HCT116 (cell line): ENCODE data around the gene MELTF. TPM values are rescaled to one million over a fixed set of nuclear protein-coding genes. Genes with fewer than 3 reads are reported as not detected.
A peak's percentile ranks its signal among the peaks of the same experiment; 100 is the strongest.

Source experiments
- ATAC-seq: fragments of 200-7000 bp; cut with Tn5 transposase; 2 replicates; pipeline ENCODE4 v1.9.1; 2020; ENCODE audit warnings: mild to moderate bottlenecking, moderate library complexity
- BruUV-seq: library from RNA; stranded (reverse); fragments of 400-500 nt; replicated peaks from 2 replicates; lab custom pipeline; 2021; lab: Mats Ljungman, UMichigan
- CTCF ChIA-PET: fragments of 300-600 bp; sonication (Branson Sonifier 250); formaldehyde crosslinking; loops from one replicate; lab custom pipeline; 2021; ENCODE audit warnings: antibody characterized with exemption; lab: Charles Lee
- POLR2A ChIA-PET: fragments of 300-600, 350-600 bp; sonication (Branson Sonifier 250); formaldehyde crosslinking; loops from one replicate; lab custom pipeline; 2021; ENCODE audit warnings: antibody characterized with exemption; lab: Charles Lee
- RAD21 ChIA-PET, 2 experiments: fragments of 300-600 bp; sonication (Branson Sonifier 250); formaldehyde crosslinking; loops; one replicate each; lab custom pipeline; 2023; ENCODE audit warnings: low total read pairs in 2 of 2; ENCODE audit not compliant: uncharacterized antibody in 2 of 2, unreplicated experiment in 2 of 2, low non-redundant PET in 1 of 2; lab: Charles Lee
- DNase-seq: peaks from one replicate; pipeline ENCODE4 v3.0.0-alpha.2; 2010; ENCODE audit warnings: low read depth, low spot score
- H2AFZ ChIP-seq: fragments of 200-600 bp; shearing (Covaris generic), sonication (generic); 2 replicates; pipeline ENCODE4 v1.6.1; 2017; ENCODE audit warnings: low read depth, mixed run types, mixed read lengths, antibody characterized with exemption, low read length; ENCODE audit not compliant: poor library complexity, severe bottlenecking
- H3K27ac ChIP-seq: 2 replicates; pipeline ENCODE4 v1.5.1; 2012; ENCODE audit warnings: low read depth, low read length
- H3K27me3 ChIP-seq: fragments of 200-600 bp; sonication (generic); 2 replicates; pipeline ENCODE4 v1.6.1; 2016; ENCODE audit warnings: mixed run types, low read length, mixed read lengths; ENCODE audit not compliant: insufficient read depth
- H3K36me3 ChIP-seq, 2 experiments: fragments of 200-500 bp in 1 of 2; fragments of 200-600 bp in 1 of 2; sonication (Bioruptor generic) in 1 of 2; sonication (generic) in 1 of 2; 2 replicates each; pipeline versions ENCODE4 v1.5.1 to v1.6.1; 2014 to 2016; ENCODE audit warnings: low read length in 2 of 2, inconsistent platforms in 1 of 2, mixed read lengths in 1 of 2, mixed run types in 1 of 2; ENCODE audit not compliant: insufficient read depth in 2 of 2, control insufficient read depth in 1 of 2
- H3K4me1 ChIP-seq, 2 experiments: fragments of 200-600 bp in 1 of 2; sonication (generic) in 1 of 2; 2 replicates each; pipeline versions ENCODE4 v1.5.1 to v1.6.1; 2012 to 2017; ENCODE audit warnings: low read length in 2 of 2, inconsistent platforms in 1 of 2, mild to moderate bottlenecking in 1 of 2, mixed read lengths in 1 of 2, mixed run types in 1 of 2, moderate library complexity in 1 of 2; ENCODE audit not compliant: insufficient read depth in 2 of 2, control insufficient read depth in 1 of 2
- H3K4me2 ChIP-seq: fragments of 200-600 bp; sonication (generic); 2 replicates; pipeline ENCODE4 v1.6.1; 2017; ENCODE audit warnings: mixed run types, low read length, mixed read lengths
- H3K4me3 ChIP-seq, 2 experiments: fragments of 200-600 bp in 1 of 2; sonication (generic) in 1 of 2; replicated peaks in 1 of 2; 2 replicates each; pipeline ENCODE4 v1.5.1; 2011 to 2016; ENCODE audit warnings: low read length in 2 of 2, control low read depth in 1 of 2, low read depth in 1 of 2, mild to moderate bottlenecking in 1 of 2, mixed read lengths in 1 of 2, mixed run types in 1 of 2
- H3K79me2 ChIP-seq: fragments of 200-600 bp; sonication (generic); 2 replicates; pipeline ENCODE4 v1.6.1; 2017; ENCODE audit warnings: mild to moderate bottlenecking, mixed run types, low read length, moderate library complexity, mixed read lengths; ENCODE audit not compliant: insufficient read depth
- H3K9ac ChIP-seq: fragments of 200-600 bp; sonication (generic); 2 replicates; pipeline ENCODE4 v1.6.1; 2016; ENCODE audit warnings: low read length, mixed read lengths
- H3K9me2 ChIP-seq: fragments of 200-600 bp; sonication (generic), shearing (Covaris generic); 2 replicates; pipeline ENCODE4 v1.6.1; 2017; ENCODE audit warnings: mixed run types, mild to moderate bottlenecking, moderate library complexity; ENCODE audit not compliant: insufficient read depth
- H3K9me3 ChIP-seq, 2 experiments: fragments of 200-500 bp in 1 of 2; fragments of 200-600 bp in 1 of 2; sonication (Bioruptor generic) in 1 of 2; sonication (generic) in 1 of 2; 2 replicates each; pipeline ENCODE4 v1.6.1; 2014 to 2017; ENCODE audit warnings: low read length in 2 of 2, mixed read lengths in 2 of 2, inconsistent platforms in 1 of 2, low read depth in 1 of 2, mild to moderate bottlenecking in 1 of 2, mixed run types in 1 of 2, moderate library complexity in 1 of 2; ENCODE audit not compliant: control insufficient read depth in 1 of 2, insufficient read depth in 1 of 2
- H4K20me1 ChIP-seq: fragments of 200-600 bp; sonication (generic), shearing (Covaris generic); 2 replicates; pipeline ENCODE4 v1.6.1; 2017; ENCODE audit warnings: mixed run types, mild to moderate bottlenecking, moderate library complexity; ENCODE audit not compliant: insufficient read depth
- ATF3 ChIP-seq: IDR thresholded peaks from 2 replicates; pipeline ENCODE4 v1.6.1; 2012
- CTCF ChIP-seq, 3 experiments: fragments of 200-600 bp in 1 of 3; sonication (generic) in 1 of 3; IDR thresholded peaks in 2 of 3; conservative IDR thresholded peaks in 1 of 3; 2 replicates each; pipeline ENCODE4 v1.5.1; 2012 to 2017; ENCODE audit warnings: low read depth in 2 of 3, low read length in 2 of 3, antibody characterized with exemption in 1 of 3, borderline replicate concordance in 1 of 3, control low read depth in 1 of 3, mild to moderate bottlenecking in 1 of 3, mixed read lengths in 1 of 3, mixed run types in 1 of 3, moderate library complexity in 1 of 3; ENCODE audit not compliant: insufficient read depth in 1 of 3
- EZH2 ChIP-seq: fragments of 200-600 bp; sonication (generic); IDR thresholded peaks from 2 replicates; pipeline ENCODE4 v1.6.1; 2017; ENCODE audit warnings: antibody characterized with exemption, mixed run types
- POLR2A ChIP-seq: IDR thresholded peaks from 2 replicates; pipeline ENCODE4 v1.7.0; 2011; ENCODE audit warnings: borderline replicate concordance; ENCODE audit not compliant: insufficient read depth, insufficient read length; ENCODE audit errors: extremely low read depth
- POLR2AphosphoS5 ChIP-seq: IDR thresholded peaks from 2 replicates; pipeline ENCODE4 v1.6.1; 2011; ENCODE audit warnings: mild to moderate bottlenecking, low read depth, low read length, moderate library complexity
- REST ChIP-seq: IDR thresholded peaks from 2 replicates; pipeline ENCODE4 v1.6.1; 2012; ENCODE audit warnings: low read depth
- SP1 ChIP-seq: IDR thresholded peaks from 2 replicates; pipeline ENCODE4 v1.6.1; 2012; ENCODE audit warnings: low read depth
- ZNF274 ChIP-seq: fragments of 200-500 bp; sonication (Bioruptor generic); IDR thresholded peaks from 2 replicates; pipeline ENCODE4 v1.6.1; 2014; ENCODE audit warnings: mild to moderate bottlenecking, low read depth, low read length, inconsistent platforms
- intact Hi-C: fragments of 100-400 bp; cut with micrococcal nuclease; formaldehyde crosslinking; loops from 2 replicates; pipeline ENCODE4 v1.10.0; 2022
- total RNA-seq: library from RNA; stranded (reverse); gene quantifications from one replicate; pipeline ENCODE4 v1.2.1, GENCODE V29; 2021; ENCODE audit not compliant: unreplicated experiment
- TF ChIP-seq, protein P1 (sequence below): IDR thresholded peaks from 2 replicates; pipeline ENCODE4 v1.6.1; 2011; ENCODE audit warnings: mild to moderate bottlenecking, low read length, moderate library complexity; ENCODE audit not compliant: insufficient replicate concordance; ENCODE audit errors: extremely low read depth
- TF ChIP-seq, protein P2 (sequence below): IDR thresholded peaks from 2 replicates; pipeline ENCODE4 v1.6.1; 2012

MELTF gene
- total RNA-seq, 1 experiment from 2014 or later, result 47.6 TPM

DNA sequence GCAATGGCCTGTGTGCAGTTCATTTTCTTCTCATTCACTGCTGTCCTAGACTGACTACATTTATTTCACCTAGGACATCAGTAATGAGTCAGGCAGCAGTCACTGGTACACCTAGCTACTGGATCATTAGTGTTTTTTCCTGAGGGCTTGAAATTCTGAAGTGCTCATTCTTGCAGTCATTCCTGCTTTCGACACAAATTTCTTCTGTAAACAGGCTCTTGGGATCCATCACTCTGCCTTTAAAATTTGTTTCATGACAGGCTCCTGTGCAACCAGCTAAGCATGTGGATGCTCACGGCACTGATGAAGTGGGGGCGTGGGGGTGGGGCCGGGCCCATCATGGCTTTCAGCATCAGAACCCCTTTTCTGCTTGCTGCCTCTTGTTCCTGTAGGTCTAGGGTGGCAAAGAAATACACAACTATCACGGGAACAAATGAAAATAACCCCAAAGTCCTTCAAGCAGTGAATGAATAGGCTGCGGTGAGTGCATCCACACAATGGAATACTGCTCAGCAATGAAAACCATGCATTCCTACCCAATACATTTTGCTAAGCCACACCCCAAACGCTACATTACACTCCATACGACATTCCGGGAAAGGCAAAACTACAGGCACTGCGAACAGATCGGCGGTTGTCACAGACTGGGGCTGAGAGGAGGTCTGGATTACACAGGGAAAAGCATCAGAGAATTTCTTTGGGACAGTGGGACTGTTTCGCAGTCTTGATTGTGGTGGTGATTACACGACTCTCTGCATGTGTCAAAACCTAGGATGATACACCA is 9.3 kb upstream of the MELTF start:
- POLR2A ChIA-PET, result no interaction called here
- no peak overlapping the region for H3K4me2 ChIP-seq

DNA sequence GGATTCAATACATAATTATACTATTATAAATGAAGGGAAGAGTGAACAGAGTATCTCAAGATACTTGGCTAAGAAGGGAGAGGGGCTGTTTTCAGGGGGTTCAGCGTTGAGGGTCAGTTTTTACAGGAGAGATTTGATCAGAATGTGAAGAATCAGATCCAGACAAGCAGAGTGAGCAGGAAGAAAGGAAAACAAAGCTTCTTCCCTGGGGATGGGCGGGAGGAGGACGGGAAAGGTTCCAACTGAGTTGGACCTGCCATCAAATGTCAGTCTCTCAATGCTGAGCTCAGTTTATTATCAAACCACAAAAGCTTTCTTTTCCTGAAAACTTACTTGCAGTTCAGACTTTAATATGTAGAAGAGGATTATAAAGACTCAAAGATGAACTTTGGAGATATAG is 6.0 kb upstream of the MELTF start:
- no peak overlapping the region for H3K27ac ChIP-seq
- RAD21 ChIA-PET, result no interaction called here
- POLR2A ChIA-PET, result no interaction called here
- no peaks in the 10 kb centered on the region for H3K79me2 ChIP-seq
- DNase-seq, result no peak
- intact Hi-C loops, result no loop called here
- H3K4me1 ChIP-seq, result peaks cover 17 to 18% of the 10 kb centered on the region in 2 experiments
- H3K9me2 ChIP-seq, result no peaks in the 10 kb centered on the region
- TSS peak; percentile 6 for BruUV-seq
- no peak for ATAC-seq
- H4K20me1 ChIP-seq, result no peaks in the 10 kb centered on the region
- H3K9me3 ChIP-seq, result no peaks in the 10 kb centered on the region
- H3K9ac ChIP-seq, result no peak overlapping the region
- CTCF ChIA-PET, result no interaction called here
- H3K27me3 ChIP-seq, result no peaks in the 10 kb centered on the region
- H3K4me3 ChIP-seq, result no peak overlapping the region
- H3K4me2 ChIP-seq, result no peak overlapping the region
- no peaks in the 10 kb centered on the region for H3K36me3 ChIP-seq
- H2AFZ ChIP-seq, result no peak overlapping the region
- TF ChIP-seq SP1 (no peak), ZNF274 (no peak), POLR2A (no peak), EZH2 (no peak), REST (no peak), ATF3 (no peak), CTCF (IDR thresholded peaks at IDR 0.05 in 2 of 3, conservative IDR thresholded peaks at IDR 0.05 in 1 of 3; ENCODE audit: borderline replicate concordance in 1 of 3, insufficient read depth in 1 of 3, low read depth in 2 of 3, low read length in 2 of 3) (no peak)
- TF ChIP-seq, protein P1, sequence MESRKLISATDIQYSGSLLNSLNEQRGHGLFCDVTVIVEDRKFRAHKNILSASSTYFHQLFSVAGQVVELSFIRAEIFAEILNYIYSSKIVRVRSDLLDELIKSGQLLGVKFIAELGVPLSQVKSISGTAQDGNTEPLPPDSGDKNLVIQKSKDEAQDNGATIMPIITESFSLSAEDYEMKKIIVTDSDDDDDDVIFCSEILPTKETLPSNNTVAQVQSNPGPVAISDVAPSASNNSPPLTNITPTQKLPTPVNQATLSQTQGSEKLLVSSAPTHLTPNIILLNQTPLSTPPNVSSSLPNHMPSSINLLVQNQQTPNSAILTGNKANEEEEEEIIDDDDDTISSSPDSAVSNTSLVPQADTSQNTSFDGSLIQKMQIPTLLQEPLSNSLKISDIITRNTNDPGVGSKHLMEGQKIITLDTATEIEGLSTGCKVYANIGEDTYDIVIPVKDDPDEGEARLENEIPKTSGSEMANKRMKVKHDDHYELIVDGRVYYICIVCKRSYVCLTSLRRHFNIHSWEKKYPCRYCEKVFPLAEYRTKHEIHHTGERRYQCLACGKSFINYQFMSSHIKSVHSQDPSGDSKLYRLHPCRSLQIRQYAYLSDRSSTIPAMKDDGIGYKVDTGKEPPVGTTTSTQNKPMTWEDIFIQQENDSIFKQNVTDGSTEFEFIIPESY, result no peak
- TF ChIP-seq, protein P2, sequence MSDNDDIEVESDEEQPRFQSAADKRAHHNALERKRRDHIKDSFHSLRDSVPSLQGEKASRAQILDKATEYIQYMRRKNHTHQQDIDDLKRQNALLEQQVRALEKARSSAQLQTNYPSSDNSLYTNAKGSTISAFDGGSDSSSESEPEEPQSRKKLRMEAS, result no peak

More for the DNA sequence above, 9.3 kb upstream of the MELTF start:
- no peaks in the 10 kb centered on the region for H3K79me2 ChIP-seq
- no peak for TF ChIP-seq POLR2A
- no peak; the same call in 1 of the 2 replicates for TF ChIP-seq POLR2AphosphoS5
- TF ChIP-seq, all 23 proteins: peak for 0
- Histone ChIP-seq H3K36me3 (peaks cover 0 to 4% of the 10 kb centered on the region in 2 experiments; a peak in 1 of 4 replicates), H2AFZ (no peak overlapping the region), H3K4me1 (no peaks in the 10 kb centered on the region), H3K27me3 (no peaks in the 10 kb centered on the region), H3K4me3 (no peak overlapping the region), H3K9me3 (no peaks in the 10 kb centered on the region), H3K9ac (no peak overlapping the region), H3K27ac (no peak overlapping the region), H3K9me2 (no peaks in the 10 kb centered on the region), H4K20me1 (no peaks in the 10 kb centered on the region)
- RAD21 ChIA-PET, result no interaction called here
- DNase-seq (no peak), ATAC-seq (no peak)
- CTCF ChIA-PET, result no interaction called here
- no TSS peak for BruUV-seq
- intact Hi-C loops, result no loop called here
